HL-60 (cell line): ENCODE data around the gene CDH1.
A peak's percentile ranks its signal among the peaks of the same experiment; 100 is the strongest.

Experiments
- DNase-seq, 2 experiments: peaks; one replicate each; pipeline ENCODE4 v3.0.0-alpha.2; 2010 to 2020; ENCODE audit warnings: low read depth in 1 of 2, low spot score in 1 of 2
- H3K27ac ChIP-seq: fragments of 250-450 bp; sonication (Bioruptor Pico); replicated peaks from 2 replicates; pipeline ENCODE4 v1.5.1; 2020; ENCODE audit warnings: mild to moderate bottlenecking, moderate library complexity
- H3K27me3 ChIP-seq: fragments of 250-450 bp; sonication (Bioruptor Pico); 2 replicates; pipeline ENCODE4 v1.5.1; 2021; ENCODE audit warnings: mild to moderate bottlenecking, moderate library complexity; ENCODE audit not compliant: insufficient read depth, poor library complexity, severe bottlenecking
- H3K4me3 ChIP-seq: replicated peaks from 2 replicates; pipeline ENCODE4 v1.5.1; 2011; ENCODE audit warnings: mild to moderate bottlenecking, control low read depth, low read length; ENCODE audit not compliant: insufficient read depth
- GABPA ChIP-seq: IDR thresholded peaks from 2 replicates; pipeline ENCODE4 v1.6.1; 2012; ENCODE audit warnings: low read depth
- POLR2AphosphoS5 ChIP-seq: IDR thresholded peaks from 2 replicates; pipeline ENCODE4 v1.6.1; 2012; ENCODE audit warnings: low read depth
- SPI1 ChIP-seq: IDR thresholded peaks from 2 replicates; pipeline ENCODE4 v1.6.1; 2012; ENCODE audit warnings: low read depth, mild to moderate bottlenecking, borderline replicate concordance
- TF ChIP-seq, protein P1 (sequence below): IDR thresholded peaks from 2 replicates; pipeline ENCODE4 v1.6.1; 2012; ENCODE audit warnings: low read depth; ENCODE audit not compliant: insufficient replicate concordance
- TF ChIP-seq, protein P2 (sequence below): IDR thresholded peaks from one replicate; pipeline ENCODE4 v1.5.1; 2011; ENCODE audit warnings: low read length, control low read depth, inconsistent platforms; ENCODE audit not compliant: insufficient read depth

CDH1 gene

DNA sequence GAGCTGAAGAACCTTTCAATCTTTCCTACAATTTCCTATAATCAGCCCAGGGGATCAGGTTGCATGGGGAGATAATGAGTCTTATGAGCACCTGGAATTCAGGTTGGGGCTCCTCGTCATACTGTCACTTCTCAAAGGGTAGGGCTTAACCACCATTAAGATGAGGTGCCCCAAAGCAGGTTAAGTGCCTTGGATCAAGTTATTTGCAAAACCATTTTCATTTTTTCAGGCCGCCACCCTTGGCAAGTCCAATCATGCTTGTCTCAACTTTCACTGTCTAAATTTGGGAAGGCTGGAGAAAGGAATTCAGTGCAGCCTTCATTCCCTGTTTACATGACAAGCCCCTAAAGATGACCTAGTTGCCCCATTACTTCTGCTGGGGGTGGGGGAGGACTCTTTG is 61.3 kb downstream of the CDH1 start:
- TF ChIP-seq POLR2AphosphoS5 (no peak), GABPA (no peak), SPI1 (no peak)
- TF ChIP-seq, protein P1, sequence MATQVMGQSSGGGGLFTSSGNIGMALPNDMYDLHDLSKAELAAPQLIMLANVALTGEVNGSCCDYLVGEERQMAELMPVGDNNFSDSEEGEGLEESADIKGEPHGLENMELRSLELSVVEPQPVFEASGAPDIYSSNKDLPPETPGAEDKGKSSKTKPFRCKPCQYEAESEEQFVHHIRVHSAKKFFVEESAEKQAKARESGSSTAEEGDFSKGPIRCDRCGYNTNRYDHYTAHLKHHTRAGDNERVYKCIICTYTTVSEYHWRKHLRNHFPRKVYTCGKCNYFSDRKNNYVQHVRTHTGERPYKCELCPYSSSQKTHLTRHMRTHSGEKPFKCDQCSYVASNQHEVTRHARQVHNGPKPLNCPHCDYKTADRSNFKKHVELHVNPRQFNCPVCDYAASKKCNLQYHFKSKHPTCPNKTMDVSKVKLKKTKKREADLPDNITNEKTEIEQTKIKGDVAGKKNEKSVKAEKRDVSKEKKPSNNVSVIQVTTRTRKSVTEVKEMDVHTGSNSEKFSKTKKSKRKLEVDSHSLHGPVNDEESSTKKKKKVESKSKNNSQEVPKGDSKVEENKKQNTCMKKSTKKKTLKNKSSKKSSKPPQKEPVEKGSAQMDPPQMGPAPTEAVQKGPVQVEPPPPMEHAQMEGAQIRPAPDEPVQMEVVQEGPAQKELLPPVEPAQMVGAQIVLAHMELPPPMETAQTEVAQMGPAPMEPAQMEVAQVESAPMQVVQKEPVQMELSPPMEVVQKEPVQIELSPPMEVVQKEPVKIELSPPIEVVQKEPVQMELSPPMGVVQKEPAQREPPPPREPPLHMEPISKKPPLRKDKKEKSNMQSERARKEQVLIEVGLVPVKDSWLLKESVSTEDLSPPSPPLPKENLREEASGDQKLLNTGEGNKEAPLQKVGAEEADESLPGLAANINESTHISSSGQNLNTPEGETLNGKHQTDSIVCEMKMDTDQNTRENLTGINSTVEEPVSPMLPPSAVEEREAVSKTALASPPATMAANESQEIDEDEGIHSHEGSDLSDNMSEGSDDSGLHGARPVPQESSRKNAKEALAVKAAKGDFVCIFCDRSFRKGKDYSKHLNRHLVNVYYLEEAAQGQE: no peak
- TF ChIP-seq, protein P2, sequence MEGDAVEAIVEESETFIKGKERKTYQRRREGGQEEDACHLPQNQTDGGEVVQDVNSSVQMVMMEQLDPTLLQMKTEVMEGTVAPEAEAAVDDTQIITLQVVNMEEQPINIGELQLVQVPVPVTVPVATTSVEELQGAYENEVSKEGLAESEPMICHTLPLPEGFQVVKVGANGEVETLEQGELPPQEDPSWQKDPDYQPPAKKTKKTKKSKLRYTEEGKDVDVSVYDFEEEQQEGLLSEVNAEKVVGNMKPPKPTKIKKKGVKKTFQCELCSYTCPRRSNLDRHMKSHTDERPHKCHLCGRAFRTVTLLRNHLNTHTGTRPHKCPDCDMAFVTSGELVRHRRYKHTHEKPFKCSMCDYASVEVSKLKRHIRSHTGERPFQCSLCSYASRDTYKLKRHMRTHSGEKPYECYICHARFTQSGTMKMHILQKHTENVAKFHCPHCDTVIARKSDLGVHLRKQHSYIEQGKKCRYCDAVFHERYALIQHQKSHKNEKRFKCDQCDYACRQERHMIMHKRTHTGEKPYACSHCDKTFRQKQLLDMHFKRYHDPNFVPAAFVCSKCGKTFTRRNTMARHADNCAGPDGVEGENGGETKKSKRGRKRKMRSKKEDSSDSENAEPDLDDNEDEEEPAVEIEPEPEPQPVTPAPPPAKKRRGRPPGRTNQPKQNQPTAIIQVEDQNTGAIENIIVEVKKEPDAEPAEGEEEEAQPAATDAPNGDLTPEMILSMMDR: no peak
- H3K4me3 ChIP-seq: no peak overlapping the region
- no peaks in the 10 kb centered on the region for H3K27me3 ChIP-seq
- no peak overlapping the region for H3K27ac ChIP-seq
- no peak for DNase-seq

DNA sequence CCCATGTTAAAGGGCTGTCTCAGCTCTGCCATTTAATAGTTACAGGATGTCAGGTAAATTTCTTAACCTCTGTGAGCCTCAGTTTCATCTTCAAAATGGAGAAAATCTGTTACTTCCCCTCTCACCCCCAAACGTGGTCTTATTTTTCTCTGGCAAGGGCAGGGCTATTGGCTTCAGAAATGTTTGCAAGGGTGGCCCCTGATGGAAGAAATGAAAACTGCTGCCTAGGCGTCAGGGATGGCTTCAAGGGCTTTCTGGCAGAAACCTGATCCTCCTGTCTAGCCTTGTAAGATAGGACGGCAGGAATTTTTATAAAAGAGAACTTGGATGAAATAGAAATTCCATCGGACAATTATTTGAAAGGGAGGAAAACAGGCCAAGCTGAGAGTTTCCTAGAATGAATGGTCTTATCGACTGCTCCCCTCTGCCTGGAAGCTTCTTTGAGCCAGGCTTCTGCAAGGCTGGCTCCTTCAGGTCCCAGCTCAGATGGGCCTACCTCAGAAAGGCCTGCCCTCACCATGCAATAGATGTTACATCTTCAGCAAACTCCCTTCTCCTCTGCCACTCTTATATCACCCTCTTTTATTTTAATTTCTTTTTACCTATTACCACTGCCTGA is 63.3 kb downstream of the CDH1 start:
- H3K27ac ChIP-seq: no peak overlapping the region; the same call in 1 of the 2 replicates
- peak; percentile 65 to 83 for DNase-seq

DNA sequence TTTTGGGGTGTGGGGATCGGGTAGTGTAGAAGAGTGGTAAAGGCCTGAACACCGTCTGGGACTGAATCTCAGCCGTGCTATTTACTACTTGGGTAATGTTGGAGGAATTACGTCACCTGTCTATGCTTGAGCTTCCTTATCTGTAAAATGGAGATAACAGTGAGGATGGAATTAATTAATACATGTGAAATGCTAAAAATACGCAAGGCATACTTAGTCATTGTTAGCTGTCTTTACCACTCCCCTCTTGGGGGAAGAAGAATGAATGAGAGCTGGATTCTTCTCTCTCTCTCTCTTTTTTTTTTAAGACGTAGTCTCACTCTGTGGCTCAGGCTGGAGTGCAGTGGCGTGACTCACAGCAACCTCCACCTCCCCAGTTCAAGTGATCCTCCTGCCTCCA is 65.1 kb downstream of the CDH1 start:
- TF ChIP-seq SPI1 (no peak), POLR2AphosphoS5 (no peak), GABPA (no peak)
- TF ChIP-seq, protein P2: no peak
- TF ChIP-seq, protein P1: no peak
- Histone ChIP-seq H3K4me3 (no peak overlapping the region), H3K27me3 (no peaks in the 10 kb centered on the region), H3K27ac (no peak overlapping the region)
- DNase-seq: no peak

More for the DNA sequence above, 63.3 kb downstream of the CDH1 start:
- Histone ChIP-seq H3K4me3 (no peak overlapping the region), H3K27me3 (no peaks in the 10 kb centered on the region)
- TF ChIP-seq, protein P2: peak; percentile 65
- TF ChIP-seq SPI1: peak; percentile 76; the same call in 1 of the 2 replicates
- TF ChIP-seq, protein P1: no peak
